H9 (cell line): ENCODE data around the gene RPS21. TPM values are rescaled to one million over a fixed set of nuclear protein-coding genes. Genes with fewer than 3 reads are reported as not detected.
A peak's percentile ranks its signal among the peaks of the same experiment; 100 is the strongest.

Experiments
- DNase-seq: peaks from one replicate; pipeline ENCODE4 v3.0.0-alpha.2; 2017
- H2AFZ ChIP-seq: one replicate; pipeline ENCODE4 v1.6.1; 2013; ENCODE audit warnings: mild to moderate bottlenecking, low read length, control low read depth, moderate library complexity
- H2AK5ac ChIP-seq: 2 replicates; pipeline ENCODE4 v1.6.1; 2013; ENCODE audit warnings: low read length, control low read depth, mixed read lengths; ENCODE audit not compliant: insufficient read length
- H2BK120ac ChIP-seq: one replicate; pipeline ENCODE4 v1.6.1; 2013; ENCODE audit warnings: low read depth, mild to moderate bottlenecking, low read length, control low read depth, inconsistent platforms; ENCODE audit not compliant: poor library complexity, severe bottlenecking
- H2BK12ac ChIP-seq: 2 replicates; pipeline ENCODE4 v1.6.1; 2013; ENCODE audit warnings: low read length, control low read depth, mixed read lengths, low read depth; ENCODE audit not compliant: insufficient read length
- H2BK15ac ChIP-seq: 2 replicates; pipeline ENCODE4 v1.6.1; 2013; ENCODE audit warnings: low read depth, low read length, control low read depth
- H2BK20ac ChIP-seq: one replicate; pipeline ENCODE4 v1.6.1; 2013; ENCODE audit warnings: low read depth, mild to moderate bottlenecking, low read length, control low read depth, inconsistent platforms; ENCODE audit not compliant: poor library complexity, severe bottlenecking
- H2BK5ac ChIP-seq: 2 replicates; pipeline ENCODE4 v1.6.1; 2013; ENCODE audit warnings: low read length, control low read depth, mixed read lengths; ENCODE audit not compliant: insufficient read length
- H3K14ac ChIP-seq: 2 replicates; pipeline ENCODE4 v1.6.1; 2013; ENCODE audit warnings: low read length, control low read depth; ENCODE audit not compliant: insufficient read depth
- H3K18ac ChIP-seq: 2 replicates; pipeline ENCODE4 v1.6.1; 2013; ENCODE audit warnings: low read depth, mild to moderate bottlenecking, mixed read lengths, low read length, control low read depth; ENCODE audit not compliant: insufficient read length
- H3K23ac ChIP-seq: 2 replicates; pipeline ENCODE4 v1.6.1; 2013; ENCODE audit warnings: low read length, control low read depth, mixed read lengths, low read depth; ENCODE audit not compliant: insufficient read length
- H3K23me2 ChIP-seq: 2 replicates; pipeline ENCODE4 v1.6.1; 2013; ENCODE audit warnings: low read depth, mild to moderate bottlenecking, mixed read lengths, low read length, control low read depth; ENCODE audit not compliant: insufficient read length, poor library complexity, severe bottlenecking
- H3K27ac ChIP-seq: 2 replicates; pipeline ENCODE4 v1.5.1; 2013; ENCODE audit warnings: low read length, control low read depth, mixed read lengths, low read depth; ENCODE audit not compliant: insufficient read length
- H3K27me3 ChIP-seq: 2 replicates; pipeline ENCODE4 v1.6.1; 2013; ENCODE audit warnings: low read length, control low read depth, inconsistent platforms; ENCODE audit not compliant: insufficient read depth
- H3K4ac ChIP-seq: 2 replicates; pipeline ENCODE4 v1.6.1; 2013; ENCODE audit warnings: low read depth, mild to moderate bottlenecking, control low read depth, inconsistent platforms, low read length, moderate library complexity
- H3K4me1 ChIP-seq: 2 replicates; pipeline ENCODE4 v1.6.1; 2013; ENCODE audit warnings: low read length, control low read depth, inconsistent platforms; ENCODE audit not compliant: insufficient read depth
- H3K4me2 ChIP-seq: 2 replicates; pipeline ENCODE4 v1.6.1; 2013; ENCODE audit warnings: low read length, control low read depth, mixed read lengths; ENCODE audit not compliant: insufficient read length, insufficient read depth
- H3K56ac ChIP-seq: 2 replicates; pipeline ENCODE4 v1.6.1; 2013; ENCODE audit warnings: low read depth, mild to moderate bottlenecking, mixed read lengths, low read length, control low read depth; ENCODE audit not compliant: insufficient read length
- H3K79me1 ChIP-seq: 2 replicates; pipeline ENCODE4 v1.6.1; 2013; ENCODE audit warnings: low read depth, mild to moderate bottlenecking, moderate library complexity, low read length, control low read depth, inconsistent platforms; ENCODE audit not compliant: insufficient read depth, poor library complexity, severe bottlenecking
- H3K79me2 ChIP-seq: 2 replicates; pipeline ENCODE4 v1.6.1; 2013; ENCODE audit warnings: low read length, control low read depth, inconsistent platforms; ENCODE audit not compliant: insufficient read depth
- H3K9ac ChIP-seq: 2 replicates; pipeline ENCODE4 v1.6.1; 2013; ENCODE audit warnings: low read length, control low read depth, mixed read lengths; ENCODE audit not compliant: insufficient read length; ENCODE audit errors: extremely low read depth
- H3K9me3 ChIP-seq: one replicate; pipeline ENCODE4 v1.6.1; 2013; ENCODE audit warnings: low read depth, low read length, inconsistent platforms; ENCODE audit not compliant: control insufficient read depth
- H3T11ph ChIP-seq: one replicate; pipeline ENCODE4 v1.6.1; 2013; ENCODE audit warnings: mild to moderate bottlenecking, low read length, control low read depth, inconsistent platforms
- H4K20me1 ChIP-seq: one replicate; pipeline ENCODE4 v1.6.1; 2013; ENCODE audit not compliant: control insufficient read depth, insufficient read length, insufficient read depth
- H4K5ac ChIP-seq: 2 replicates; pipeline ENCODE4 v1.6.1; 2013; ENCODE audit warnings: low read depth, mild to moderate bottlenecking, mixed read lengths, low read length, control low read depth; ENCODE audit not compliant: insufficient read length
- H4K8ac ChIP-seq: replicated peaks from 2 replicates; pipeline ENCODE4 v1.6.1; 2013; ENCODE audit warnings: low read length, control low read depth, mixed read lengths, low read depth; ENCODE audit not compliant: insufficient read length
- H4K91ac ChIP-seq: 2 replicates; pipeline ENCODE4 v1.6.1; 2013; ENCODE audit warnings: low read depth, mild to moderate bottlenecking, moderate library complexity, mixed read lengths, low read length, control low read depth; ENCODE audit not compliant: insufficient read length
- H3K27ac Mint-ChIP-seq, 3 experiments: 2 replicates in 2 of 3; 3 replicates in 1 of 3; pipeline ENCODE4 v1.8.0; 2020 to 2021; ENCODE audit warnings: mixed read lengths in 3 of 3, mild to moderate bottlenecking in 1 of 3, moderate library complexity in 1 of 3
- H3K27me3 Mint-ChIP-seq: 2 replicates; pipeline ENCODE4 v1.8.0; 2021; ENCODE audit warnings: low read depth, mild to moderate bottlenecking, moderate library complexity, mixed read lengths
- H3K36me3 Mint-ChIP-seq, 3 experiments: 2 replicates in 2 of 3; 3 replicates in 1 of 3; pipeline ENCODE4 v1.8.0; 2020 to 2021; ENCODE audit warnings: low read depth in 3 of 3, mixed read lengths in 3 of 3; ENCODE audit not compliant: insufficient read depth in 1 of 3
- H3K4me1 Mint-ChIP-seq, 2 experiments: 2 replicates each; pipeline ENCODE4 v1.8.0; 2020; ENCODE audit warnings: mixed read lengths in 2 of 2
- H3K4me3 Mint-ChIP-seq, 2 experiments: 2 replicates in 1 of 2; 3 replicates in 1 of 2; pipeline ENCODE4 v1.8.0; 2020 to 2021; ENCODE audit warnings: mild to moderate bottlenecking in 2 of 2, mixed read lengths in 2 of 2, moderate library complexity in 1 of 2
- H3K9me3 Mint-ChIP-seq, 2 experiments: 2 replicates in 1 of 2; 3 replicates in 1 of 2; pipeline ENCODE4 v1.8.0; 2020; ENCODE audit warnings: mild to moderate bottlenecking in 2 of 2, mixed read lengths in 2 of 2, moderate library complexity in 1 of 2
- CTCF ChIP-seq: fragments of 200-600 bp; sonication (generic); conservative IDR thresholded peaks from 3 replicates; pipeline ENCODE4 v1.8.0; 2021; ENCODE audit warnings: antibody characterized with exemption, mild to moderate bottlenecking
- WGBS: extraction: QIAGEN DNeasy Blood & Tissue Kit; methylation state at CpG from one replicate; pipeline ENCODE4 v1.1.7; 2013; ENCODE audit warnings: missing lambda C conversion rate, low lambda C conversion rate, mixed read lengths; ENCODE audit not compliant: insufficient read length; ENCODE audit errors: extremely low coverage; 5-methylcytosine and 5-hydroxymethylcytosine counted together
- total RNA-seq: library from RNA; stranded (reverse); gene quantifications from 2 replicates; pipeline ENCODE4 v1.2.1, GENCODE V29; 2021

Gene RPS21
- total RNA-seq, 1 experiment from 2014 or later: 1,715 TPM

- H3K14ac ChIP-seq: no peak overlapping the region
- H4K20me1 ChIP-seq: no peaks in the 10 kb centered on the region
- no peak for DNase-seq
- H2BK120ac ChIP-seq: no peak overlapping the region
- no peaks in the 10 kb centered on the region for H3K23me2 ChIP-seq
- H3K4me2 ChIP-seq: peak overlapping the region; percentile 41
- H3K56ac ChIP-seq: no peak overlapping the region
- H3K4me3 Mint-ChIP-seq: peak overlapping the region; percentile 68 to 81
- peaks cover 0 to under 1% (median 0%) of the 10 kb centered on the region in 3 experiments; a peak in 1 of 7 replicates for H3K36me3 Mint-ChIP-seq
- H2AFZ ChIP-seq: no peak overlapping the region
- no peaks in the 10 kb centered on the region for H3K79me1 ChIP-seq
- H4K91ac ChIP-seq: no peak overlapping the region
- H3K4me1 ChIP-seq: no peaks in the 10 kb centered on the region
- H3K27me3 Mint-ChIP-seq: peaks cover 16% of the 10 kb centered on the region
- no peaks in the 10 kb centered on the region for H3K79me2 ChIP-seq
- no peak overlapping the region for H2AK5ac ChIP-seq
- no CpG with 5 or more reads among the region's 10 CpGs for WGBS
- H3T11ph ChIP-seq: no peak overlapping the region
- no peak overlapping the region for H2BK15ac ChIP-seq
- H3K9me3 ChIP-seq: no peaks in the 10 kb centered on the region
- no peaks in the 10 kb centered on the region for H3K9me3 Mint-ChIP-seq
- no peak overlapping the region for H3K27ac ChIP-seq
- H3K23ac ChIP-seq: no peak overlapping the region
- no peak overlapping the region for H2BK12ac ChIP-seq
- H2BK5ac ChIP-seq: no peak overlapping the region
- H3K9ac ChIP-seq: no peak overlapping the region
- no peak overlapping the region for H4K8ac ChIP-seq
- no peak overlapping the region for H3K4ac ChIP-seq
- no peak overlapping the region for H4K5ac ChIP-seq
- no peak overlapping the region for H3K18ac ChIP-seq
- no peaks in the 10 kb centered on the region for H3K27me3 ChIP-seq
- peaks cover 9 to 20% of the 10 kb centered on the region in 2 experiments for H3K4me1 Mint-ChIP-seq
- TF ChIP-seq CTCF: no peak
- no peak overlapping the region for H2BK20ac ChIP-seq
- H3K27ac Mint-ChIP-seq: no peak overlapping the region
These were observed 19.1 kb downstream of the RPS21 start for GRCh38 chr20:62405981-62406513.
